Activated T-helper 1 cell treated with anti-CD3 and anti-CD28 coated beads, Interleukin-12 subunit alpha, Interleukin-12 subunit beta, Interleukin-2, Interleukin-4 antibody, amounts not matched to agents 30 ng/mL and 10 ng/mL and 1 ng/mL, durations not matched to agents 14 hours and 24 hours and 36 hours (primary cell): Measurements from ENCODE around the gene TES. TPM values are rescaled to one million over a fixed set of nuclear protein-coding genes. Genes with fewer than 3 reads are reported as not detected.

Experiments used
- DNase-seq: peaks from one replicate; pipeline ENCODE4 v3.0.0; 2021; ENCODE audit warnings: low spot score
- H3K27ac Mint-ChIP-seq: one replicate; pipeline ENCODE4 v1.8.0; 2021; ENCODE audit warnings: mild to moderate bottlenecking, mixed read lengths
- H3K27me3 Mint-ChIP-seq: one replicate; pipeline ENCODE4 v1.8.0; 2022; ENCODE audit warnings: mild to moderate bottlenecking, moderate library complexity, mixed read lengths; ENCODE audit not compliant: insufficient read depth
- H3K36me3 Mint-ChIP-seq: one replicate; pipeline ENCODE4 v1.8.0; 2021; ENCODE audit warnings: low read depth, mixed read lengths
- H3K4me1 Mint-ChIP-seq: one replicate; pipeline ENCODE4 v1.8.0; 2021; ENCODE audit warnings: low read depth, mixed read lengths
- H3K4me3 Mint-ChIP-seq: one replicate; pipeline ENCODE4 v1.8.0; 2021; ENCODE audit warnings: mild to moderate bottlenecking, moderate library complexity, mixed read lengths
- H3K9me3 Mint-ChIP-seq: one replicate; pipeline ENCODE4 v1.8.0; 2021; ENCODE audit warnings: mixed read lengths
- intact Hi-C: fragments of 100-400 bp; cut with micrococcal nuclease; formaldehyde crosslinking; loops from one replicate; pipeline ENCODE4 v1.15.1; 2024
- total RNA-seq: library from RNA; stranded (reverse); gene quantifications from 2 replicates; pipeline ENCODE4 v1.2.3, GENCODE V29; 2022

Gene TES
- total RNA-seq, result 36.2 and 38.4 TPM in 2 replicates

GRCh38 chr7:116210345-116211005 is at the start of gene TES:
Gene TES (plus strand): TSS chr7:116210539. CDS start chr7:116210708, 169 bp downstream.
- Mint-ChIP-seq H3K4me1 (peaks cover 44% of the 10 kb centered on the region), H3K27me3 (peaks cover 2% of the 10 kb centered on the region), H3K27ac (peak within 1 kb of the TSS; percentile 91), H3K36me3 (peaks cover 14% of the 10 kb centered on the region), H3K9me3 (no peaks in the 10 kb centered on the region), H3K4me3 (peak within 1 kb of the TSS; percentile 95)
- peak; percentile 71 for DNase-seq
- intact Hi-C loops, result loop anchor here (1.0 to 10.0 kb wide), 8 partner anchors 22 to 1974 kb away; partner anchors contain the start of genes CAPZA2, LSM8 and MDFIC

GRCh38 chr7:116161728-116162127 is 48.6 kb upstream of the TES start:
- DNase-seq, result no peak
- H3K36me3 Mint-ChIP-seq, result no peaks in the 10 kb centered on the region
- intact Hi-C loops, result no loop called here
- peaks cover 24% of the 10 kb centered on the region for H3K27me3 Mint-ChIP-seq
- H3K4me3 Mint-ChIP-seq, result no peak overlapping the region
- H3K4me1 Mint-ChIP-seq, result no peaks in the 10 kb centered on the region
- H3K27ac Mint-ChIP-seq, result no peak overlapping the region
- H3K9me3 Mint-ChIP-seq, result no peaks in the 10 kb centered on the region

GRCh38 chr7:116162254-116162653 is 48.1 kb upstream of the TES start:
- intact Hi-C loops, result no loop called here
- Mint-ChIP-seq H3K36me3 (no peaks in the 10 kb centered on the region), H3K4me3 (no peak overlapping the region), H3K27me3 (peaks cover 24% of the 10 kb centered on the region), H3K4me1 (peaks cover 3% of the 10 kb centered on the region), H3K9me3 (no peaks in the 10 kb centered on the region), H3K27ac (no peak overlapping the region)
- no peak for DNase-seq

GRCh38 chr7:116162992-116163391 is 47.3 kb upstream of the TES start:
- no peak for DNase-seq
- intact Hi-C loops, result no loop called here
- H3K27ac Mint-ChIP-seq, result no peak overlapping the region
- no peaks in the 10 kb centered on the region for H3K9me3 Mint-ChIP-seq
- peaks cover 6% of the 10 kb centered on the region for H3K4me1 Mint-ChIP-seq
- H3K27me3 Mint-ChIP-seq, result peaks cover 22% of the 10 kb centered on the region
- no peaks in the 10 kb centered on the region for H3K36me3 Mint-ChIP-seq
- no peak overlapping the region for H3K4me3 Mint-ChIP-seq

- Mint-ChIP-seq H3K4me3 (no peak overlapping the region), H3K27me3 (peaks cover 18% of the 10 kb centered on the region), H3K36me3 (no peaks in the 10 kb centered on the region), H3K4me1 (peaks cover 6% of the 10 kb centered on the region), H3K27ac (no peak overlapping the region), H3K9me3 (no peaks in the 10 kb centered on the region)
- DNase-seq, result no peak
- intact Hi-C loops, result no loop called here
Measured at GRCh38 chr7:116164552-116165306, 45.6 kb upstream of the TES start.

GRCh38 chr7:116165717-116166116 is 44.6 kb upstream of the TES start:
- Mint-ChIP-seq H3K27ac (no peak overlapping the region), H3K4me3 (no peak overlapping the region), H3K9me3 (no peaks in the 10 kb centered on the region), H3K27me3 (peaks cover 12% of the 10 kb centered on the region), H3K36me3 (no peaks in the 10 kb centered on the region), H3K4me1 (peaks cover 6% of the 10 kb centered on the region)
- intact Hi-C loops, result no loop called here
- DNase-seq, result no peak

- no peak for DNase-seq
- intact Hi-C loops, result no loop called here
- no peaks in the 10 kb centered on the region for H3K9me3 Mint-ChIP-seq
- no peak overlapping the region for H3K27ac Mint-ChIP-seq
- H3K4me1 Mint-ChIP-seq, result peaks cover 6% of the 10 kb centered on the region
- no peak overlapping the region for H3K4me3 Mint-ChIP-seq
- H3K36me3 Mint-ChIP-seq, result no peaks in the 10 kb centered on the region
- H3K27me3 Mint-ChIP-seq, result peaks cover 11% of the 10 kb centered on the region
Measured at GRCh38 chr7:116166156-116166555, 44.2 kb upstream of the TES start.

GRCh38 chr7:116167177-116167576 is 43.2 kb upstream of the TES start:
- Mint-ChIP-seq H3K36me3 (no peaks in the 10 kb centered on the region), H3K9me3 (no peaks in the 10 kb centered on the region), H3K4me3 (no peak overlapping the region), H3K27me3 (peaks cover 16% of the 10 kb centered on the region), H3K27ac (no peak overlapping the region), H3K4me1 (peaks cover 6% of the 10 kb centered on the region)
- no peak for DNase-seq
- intact Hi-C loops, result no loop called here

- Mint-ChIP-seq H3K4me1 (peaks cover 6% of the 10 kb centered on the region), H3K36me3 (no peaks in the 10 kb centered on the region), H3K9me3 (no peaks in the 10 kb centered on the region), H3K4me3 (no peak overlapping the region), H3K27ac (no peak overlapping the region), H3K27me3 (peaks cover 16% of the 10 kb centered on the region)
- intact Hi-C loops, result no loop called here
- no peak for DNase-seq
Measured at GRCh38 chr7:116169060-116169459, 41.3 kb upstream of the TES start.

GRCh38 chr7:116170180-116170579 is 40.2 kb upstream of the TES start:
- no peaks in the 10 kb centered on the region for H3K36me3 Mint-ChIP-seq
- H3K27me3 Mint-ChIP-seq, result peaks cover 17% of the 10 kb centered on the region
- H3K4me1 Mint-ChIP-seq, result peaks cover 6% of the 10 kb centered on the region
- H3K9me3 Mint-ChIP-seq, result no peaks in the 10 kb centered on the region
- DNase-seq, result no peak
- H3K4me3 Mint-ChIP-seq, result no peak overlapping the region
- intact Hi-C loops, result loop anchor here (10.0 kb wide), 1 partner anchor 505 kb away; the partner anchor contains the start of gene MET
- no peak overlapping the region for H3K27ac Mint-ChIP-seq

- H3K9me3 Mint-ChIP-seq, result no peaks in the 10 kb centered on the region
- intact Hi-C loops, result loop anchor here (10.0 kb wide), 1 partner anchor 504 kb away; the partner anchor contains the start of gene MET
- H3K36me3 Mint-ChIP-seq, result no peaks in the 10 kb centered on the region
Measured at GRCh38 chr7:116171094-116171493, 39.2 kb upstream of the TES start.

GRCh38 chr7:116172353-116172752 is 38.0 kb upstream of the TES start:
- Mint-ChIP-seq H3K4me1 (peaks cover 2% of the 10 kb centered on the region), H3K9me3 (no peaks in the 10 kb centered on the region), H3K4me3 (no peak overlapping the region), H3K36me3 (no peaks in the 10 kb centered on the region), H3K27me3 (peaks cover 15% of the 10 kb centered on the region), H3K27ac (no peak overlapping the region)
- intact Hi-C loops, result loop anchor here (2.0 to 10.0 kb wide), 2 partner anchors 34 to 502 kb away; partner anchors contain the start of gene MET
- no peak for DNase-seq

More at GRCh38 chr7:116171094-116171493, 39.2 kb upstream of the TES start:
- DNase-seq, result no peak
- Mint-ChIP-seq H3K27ac (no peak overlapping the region), H3K4me3 (no peak overlapping the region), H3K27me3 (peaks cover 17% of the 10 kb centered on the region), H3K4me1 (peaks cover 6% of the 10 kb centered on the region)
